Pancreas (tissue), 10 donors: ENCODE data around the gene AMPD2. TPM values are rescaled to one million over a fixed set of nuclear protein-coding genes. Genes with fewer than 3 reads are reported as not detected.

ENCODE experiments used
- ATAC-seq, 4 donors: fragments of 200-7000 bp; cut with Tn5 transposase; one replicate each; pipeline versions ENCODE4 v1.8.0 to v1.9.1; 2020; ENCODE audit warnings: mild to moderate bottlenecking in 4 of 4, moderate library complexity in 4 of 4
- DNase-seq, 6 donors: peaks; one replicate each; pipeline ENCODE4 v3.0.0-alpha.2; 2020
- FAIRE-seq: peaks from 2 replicates; lab custom pipeline; 2012; peaks lifted over from hg19 to GRCh38; lab: Jason Lieb, UNC
- H3K27ac ChIP-seq, 4 donors: fragments of 200-600 bp; sonication (generic); 1 replicate in 3 of 4; 2 replicates in 1 of 4; pipeline versions ENCODE4 v1.5.0 to v1.8.0; 2020
- H3K27me3 ChIP-seq, 4 donors: fragments of 200-600 bp; one replicate each; pipeline ENCODE4 v1.8.0; 2021
- H3K36me3 ChIP-seq, 3 donors: fragments of 200-600 bp; sonication (generic) in 1 of 3; one replicate each; pipeline versions ENCODE4 v1.5.0 to v1.8.0; 2020 to 2021
- H3K4me1 ChIP-seq, 3 donors: fragments of 200-600 bp; one replicate each; pipeline ENCODE4 v1.8.0; 2021
- H3K4me3 ChIP-seq, 4 donors: fragments of 200-600 bp; sonication (generic) in 2 of 4; one replicate each; pipeline versions ENCODE4 v1.5.0 to v1.8.0; 2020 to 2021
- H3K9me3 ChIP-seq, 4 donors: fragments of 200-600 bp; one replicate each; pipeline ENCODE4 v1.8.0; 2021
- CTCF ChIP-seq, 4 donors: fragments of 200-600 bp; sonication (generic) in 3 of 4; IDR thresholded peaks; one replicate each; pipeline versions ENCODE4 v1.5.0 to v1.8.0; 2021; ENCODE audit warnings: antibody characterized with exemption in 4 of 4
- WGBS, 2 donors: extraction: QIAGEN DNeasy Blood & Tissue Kit; methylation state at CpG; one replicate each; pipeline ENCODE4 v1.1.7; 2013; 5-methylcytosine and 5-hydroxymethylcytosine counted together
- intact Hi-C, 3 donors: fragments of 100-400 bp; cut with DNase I; formaldehyde crosslinking; loops; one replicate each; pipeline versions ENCODE4 v1.11.1 to v1.14.2; 2022
- polyA plus RNA-seq, 2 donors: library from polyadenylated mRNA; stranded (reverse); fragments of 200-250 nt; gene quantifications; one replicate each; pipeline ENCODE4 v1.2.3, GENCODE V29; 2013
- total RNA-seq, 6 donors: library from RNA; stranded (reverse); fragmentation: NEBNext Ultra II Directional in 4 of 6; extraction: Animal tissue kit (Norgen Biotek cat#: 25700) in 4 of 6; gene quantifications; one replicate each; pipeline versions ENCODE4 v1.2.1 to v1.2.4, GENCODE V29; 2021 to 2023
- donor health status: healthy with polysubstance abuse.
- donor health status: DM: no; HTN: no; CAD: no; lungs with moderate emphysema.
- donor health status: DM: no; HTN: no; CAD: no.
- donor health status: control.
- donor health status: control.
- donor health status: Bipolar disorder and iron deficiency.
- donor health status: DM: yes; HTN: yes; CAD: no.
- donor health status: DM: no; HTN: no; CAD: no.
- donor health status: DM: no; HTN: no; CAD: no.
- donor health status: DM: yes; HTN: yes; CAD: no.

The AMPD2 gene
- total and polyA plus RNA-seq, 8 donors: 17.6 to 57.3 (median 35.5) TPM

GRCh38 chr1:109634771-109635750, 15.4 kb downstream of the AMPD2 start:
- Histone ChIP-seq H3K27ac (no peak overlapping the region), H3K4me3 (no peak overlapping the region), H3K36me3 (peaks cover 0 to 9% (median 0%) of the 10 kb centered on the region in 3 donors), H3K27me3 (no peaks in the 10 kb centered on the region), H3K4me1 (no peaks in the 10 kb centered on the region), H3K9me3 (no peaks in the 10 kb centered on the region)
- FAIRE-seq: no peak
- WGBS, 2 donors: 55 to 57% methylated on average over 13 of the region's 13 CpGs
- peak in 1 of 6 donors; percentile 7 for DNase-seq
- no peak for TF ChIP-seq CTCF (IDR thresholded peaks at IDR 0.05)
- intact Hi-C loops: loop anchor here (5.0 to 10.0 kb wide), 4 partner anchors 90 to 350 kb away; partner anchors contain the start of genes AHCYL1 (in 2 of the 3) and GNAI3 (in 1 of the 3)
- ATAC-seq: no peak

- Histone ChIP-seq H3K4me1 (no peaks in the 10 kb centered on the region), H3K9me3 (no peaks in the 10 kb centered on the region), H3K27ac (no peak overlapping the region), H3K4me3 (no peak overlapping the region), H3K27me3 (no peaks in the 10 kb centered on the region), H3K36me3 (peaks cover 0 to 6% (median 0%) of the 10 kb centered on the region in 3 donors)
- ATAC-seq: no peak
- intact Hi-C loops: loop anchor here (5.0 to 10.0 kb wide), 4 partner anchors 91 to 349 kb away; partner anchors contain the start of genes AHCYL1 (in 2 of the 3) and GNAI3 (in 1 of the 3)
- no peak for DNase-seq
- 72 to 78% methylated on average over 2 of the region's 2 CpGs for WGBS, 2 donors
- no peak for TF ChIP-seq CTCF (IDR thresholded peaks at IDR 0.05)
- no peak for FAIRE-seq
Observed at GRCh38 chr1:109635862-109636200, 16.2 kb downstream of the AMPD2 start.

- DNase-seq: peak in 1 of 6 donors; percentile 6
- H3K4me3 ChIP-seq: no peak overlapping the region
- peaks cover 0 to under 1% (median 0%) of the 10 kb centered on the region in 3 donors for H3K36me3 ChIP-seq
- peak in 2 of 4 donors; percentile 16 to 27 for ATAC-seq
- H3K27me3 ChIP-seq: no peaks in the 10 kb centered on the region
- no peaks in the 10 kb centered on the region for H3K4me1 ChIP-seq
- H3K9me3 ChIP-seq: no peaks in the 10 kb centered on the region
- FAIRE-seq: no peak
- H3K27ac ChIP-seq: no peak overlapping the region
- 41 to 42% methylated on average over 9 of the region's 9 CpGs for WGBS, 2 donors
- TF ChIP-seq CTCF (IDR thresholded peaks at IDR 0.05): no peak
- intact Hi-C loops: loop anchor here (5.0 to 10.0 kb wide), 4 partner anchors 92 to 348 kb away; partner anchors contain the start of genes AHCYL1 (in 2 of the 3) and GNAI3 (in 1 of the 3)
Observed at GRCh38 chr1:109636201-109636952, 16.7 kb downstream of the AMPD2 start.

GRCh38 chr1:109637446-109637845, 17.8 kb downstream of the AMPD2 start:
- Histone ChIP-seq H3K9me3 (no peaks in the 10 kb centered on the region), H3K27me3 (no peaks in the 10 kb centered on the region), H3K4me1 (no peaks in the 10 kb centered on the region), H3K36me3 (no peaks in the 10 kb centered on the region), H3K4me3 (no peak overlapping the region), H3K27ac (no peak overlapping the region)
- FAIRE-seq (no peak), DNase-seq (no peak), ATAC-seq (no peak)
- intact Hi-C loops: loop anchor here (5.0 to 10.0 kb wide), 4 partner anchors 93 to 347 kb away; partner anchors contain the start of genes AHCYL1 (in 2 of the 3) and GNAI3 (in 1 of the 3)
- TF ChIP-seq CTCF (IDR thresholded peaks at IDR 0.05): no peak
- whole genome bisulfite sequencing, 2 donors: 91 to 96% methylated on average over 7 of the region's 7 CpGs
